ENCODE results near the gene DZANK1. TPM values are rescaled to one million over a fixed set of nuclear protein-coding genes. Genes with fewer than 3 reads are reported as not detected.

DZANK1 gene
- total RNA-seq, 5 donors from 2014 or later (not counting 1 experiment from before 2014, with no cell fraction given), result 2.3 to 4.0 (median 3.2) TPM

DNA sequence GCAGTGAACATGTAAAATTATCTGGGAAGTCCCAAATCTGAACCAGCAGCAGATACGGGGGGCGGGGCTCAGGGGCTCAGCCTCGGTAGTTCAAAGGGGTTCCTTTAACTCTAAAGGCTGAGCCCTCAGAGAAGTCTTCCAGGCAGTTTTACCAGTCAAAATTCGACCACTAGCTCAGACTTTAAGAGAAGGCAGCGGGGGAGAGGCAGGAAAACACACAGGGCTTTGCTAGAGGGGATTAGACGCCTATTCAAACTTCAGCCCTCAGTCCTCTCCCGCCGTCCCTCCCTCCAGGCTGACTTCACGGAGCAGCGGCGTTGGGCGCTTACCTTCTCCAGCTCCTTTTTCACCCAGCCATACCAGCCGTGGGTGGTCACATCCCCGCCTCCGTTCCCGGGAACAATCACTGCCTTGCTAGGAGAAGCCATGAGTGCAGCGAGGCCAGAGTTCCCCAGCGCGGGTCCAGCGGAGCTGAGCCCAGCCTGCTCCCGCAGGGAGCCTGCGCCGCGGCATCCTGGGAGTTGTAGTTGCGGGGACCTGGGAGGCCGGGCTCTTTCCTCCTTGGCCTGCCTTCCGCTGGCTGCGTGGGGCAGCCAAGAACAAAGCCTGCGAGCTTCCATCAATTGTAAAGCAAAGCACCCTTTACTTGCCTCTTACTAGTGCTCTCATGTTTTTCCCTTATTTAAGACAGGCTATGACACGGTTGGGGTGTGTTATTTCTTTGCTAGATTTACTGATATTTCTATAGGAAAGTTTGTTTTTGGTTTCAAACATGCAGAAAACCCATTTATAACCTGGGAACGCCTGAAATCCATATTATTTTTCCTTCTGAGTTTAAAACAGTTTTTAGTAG is 30.1 kb upstream of the DZANK1 start, which contains the start of gene RBBP9:
Gene RBBP9, minus strand, starts transcription at position 486 of the 853 bp plus-strand sequence. Its CDS starts 58 bp downstream, at position 428.
- peaks cover 10% of the 10 kb centered on the region in 2 experiments for H3K4me1 ChIP-seq (ENCODE audit: control insufficient read depth in 1 of 2, extremely low read depth in 1 of 2, insufficient read depth in 2 of 2, low read length in 2 of 2)
- H3K27me3 Mint-ChIP-seq, result peaks cover 0 to 3% of the 10 kb centered on the region in 2 donors
- H3K9me3 Mint-ChIP-seq, result no peaks in the 10 kb centered on the region
- peaks cover 10% of the 10 kb centered on the region for H3K36me3 Mint-ChIP-seq
- POLR2A ChIA-PET, result interaction anchor here (0.5 to 3.6 kb wide), 6 partner anchors 8 to 924 kb away, joined by 3 to 56 read pairs (median 5); partner anchors contain the start of genes SEC23B (in 2 of the 2), DZANK1 (in 1 of the 2) and POLR3F (in 1 of the 2)
- peak within 1 kb of the TSS; percentile 91 to 97 for H3K4me3 ChIP-seq (ENCODE audit: control insufficient read depth in 1 of 2, extremely low read depth in 1 of 2, low read length in 1 of 2)
- CTCF ChIA-PET, result interaction anchor here (0.7 to 3.4 kb wide), 5 partner anchors 8 to 209 kb away, joined by 4 to 41 read pairs (median 5); partner anchors contain the start of genes DZANK1 (in 1 of the 2), POLR3F (in 1 of the 2), SEC23B (in 1 of the 2) and ZNF133 (in 1 of the 2)
- H3K4me1 Mint-ChIP-seq, result peaks cover 11 to 21% (median 19%) of the 10 kb centered on the region in 3 donors
- 0% methylated on average over 24 of the region's 31 CpGs for WGBS (ENCODE audit: insufficient coverage)
- ATAC-seq (replicated peaks in 1 of 4) (peak; percentile 98 to 100 (median 99)), DNase-seq (peak; percentile 42 to 84 (median 65))
- peak within 1 kb of the TSS; percentile 11 to 91 for H3K27ac Mint-ChIP-seq
- H3K4me3 Mint-ChIP-seq, result peak within 1 kb of the TSS; percentile 93 to 97 (median 95)
- H3K27me3 ChIP-seq (replicated peaks in 1 of 2; ENCODE audit: control insufficient read depth in 2 of 2, extremely low read depth in 1 of 2, insufficient read depth in 2 of 2, low read length in 1 of 2), result no peaks in the 10 kb centered on the region
- H3K9me3 ChIP-seq, result no peaks in the 10 kb centered on the region
- H3K36me3 ChIP-seq (ENCODE audit: control insufficient read depth in 2 of 2, extremely low read depth in 1 of 2, insufficient read depth in 1 of 2, low read length in 1 of 2), result peaks cover 8 to 15% of the 10 kb centered on the region in 2 donors
- peak within 1 kb of the TSS; percentile 64 for H3K27ac ChIP-seq (ENCODE audit: low read length)

DNA sequence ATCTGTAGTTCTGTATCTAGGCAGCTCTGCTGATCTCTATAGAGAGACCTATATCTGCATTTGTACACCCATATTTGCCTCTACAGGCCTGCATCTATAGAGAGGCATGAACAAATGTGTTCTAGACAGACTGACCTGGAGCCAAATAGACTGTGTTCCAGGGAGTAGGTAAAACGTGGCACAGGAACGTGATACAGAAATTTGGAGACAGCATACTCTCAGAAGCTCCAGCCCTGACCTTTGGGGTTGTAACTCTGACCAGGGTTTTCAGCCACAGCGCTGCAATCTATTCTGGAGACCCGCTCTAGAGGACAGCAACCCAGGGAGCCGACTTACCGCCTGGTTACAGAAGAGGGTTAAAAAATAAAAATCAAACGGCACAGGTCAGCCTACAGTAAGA is 29.2 kb upstream of the DZANK1 start:
- no peak for DNase-seq
- no peak overlapping the region for H3K27ac Mint-ChIP-seq
- H3K27ac ChIP-seq (ENCODE audit: low read length), result no peak overlapping the region
- no peak overlapping the region for H3K4me3 ChIP-seq (ENCODE audit: control insufficient read depth in 1 of 2, extremely low read depth in 1 of 2, low read length in 1 of 2)
- H3K9me3 ChIP-seq, result no peaks in the 10 kb centered on the region
- H3K4me3 Mint-ChIP-seq, result peak overlapping the region; percentile 93 to 97 (median 95)
- no peaks in the 10 kb centered on the region for H3K27me3 Mint-ChIP-seq
- ATAC-seq (replicated peaks in 1 of 4), result no peak
- H3K4me1 ChIP-seq (ENCODE audit: control insufficient read depth in 1 of 2, extremely low read depth in 1 of 2, insufficient read depth in 2 of 2, low read length in 2 of 2), result peaks cover 10% of the 10 kb centered on the region in 2 experiments
- H3K4me1 Mint-ChIP-seq, result peaks cover 11 to 21% (median 19%) of the 10 kb centered on the region in 3 donors
- CTCF ChIA-PET, result interaction anchor here in 1 of 2 donors (0.7 to 3.4 kb wide), 4 partner anchors 11 to 321 kb away, joined by 5 to 41 read pairs (median 10); partner anchors contain the start of genes DZANK1, POLR3F, SEC23B and ZNF133
- POLR2A ChIA-PET, result interaction anchor here (0.5 to 3.6 kb wide), 5 partner anchors 9 to 923 kb away, joined by 4 to 56 read pairs (median 6); partner anchors contain the start of genes SEC23B (in 2 of the 2), DZANK1 (in 1 of the 2) and POLR3F (in 1 of the 2)
- peaks cover 13% of the 10 kb centered on the region for H3K36me3 Mint-ChIP-seq
- peaks cover 8 to 19% of the 10 kb centered on the region in 2 donors for H3K36me3 ChIP-seq (ENCODE audit: control insufficient read depth in 2 of 2, extremely low read depth in 1 of 2, insufficient read depth in 1 of 2, low read length in 1 of 2)
- H3K9me3 Mint-ChIP-seq, result no peaks in the 10 kb centered on the region
- 65% methylated on average over 3 of the region's 7 CpGs for WGBS (ENCODE audit: insufficient coverage)
- no peaks in the 10 kb centered on the region for H3K27me3 ChIP-seq (replicated peaks in 1 of 2; ENCODE audit: control insufficient read depth in 2 of 2, extremely low read depth in 1 of 2, insufficient read depth in 2 of 2, low read length in 1 of 2)

DNA sequence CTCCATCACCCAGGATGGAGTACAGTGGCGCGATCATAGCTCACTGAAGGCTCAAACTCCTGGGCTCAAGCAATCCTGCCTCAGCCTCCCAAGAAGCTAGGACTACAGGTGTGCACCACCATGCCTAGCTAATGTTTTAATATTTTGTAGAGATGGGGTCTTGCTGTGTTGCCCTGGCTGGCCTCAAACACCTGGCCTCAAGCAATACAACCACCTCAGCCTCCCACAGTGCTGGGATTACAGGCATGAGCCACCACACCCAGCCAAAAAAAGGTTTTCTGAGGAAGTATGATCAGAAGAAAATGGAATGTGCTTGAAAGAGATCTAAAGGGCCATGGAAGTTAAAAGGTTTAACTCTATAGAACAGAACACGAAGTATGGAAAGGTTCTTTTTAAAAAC is 21.5 kb upstream of the DZANK1 start:
- ChIA-PET POLR2A (no interaction called here), CTCF (interaction anchor here in 1 of 2 donors (0.6 to 0.7 kb wide), 2 partner anchors 20 to 893 kb away, joined by 4 to 7 read pairs; no protein-coding TSS in a partner anchor)
- H3K9me3 ChIP-seq, result no peaks in the 10 kb centered on the region
- H3K4me3 ChIP-seq (ENCODE audit: control insufficient read depth in 1 of 2, extremely low read depth in 1 of 2, low read length in 1 of 2), result no peak overlapping the region
- H3K27me3 Mint-ChIP-seq, result no peaks in the 10 kb centered on the region
- H3K27ac Mint-ChIP-seq, result no peak overlapping the region
- no peak overlapping the region for H3K4me3 Mint-ChIP-seq
- DNase-seq (no peak), ATAC-seq (replicated peaks in 1 of 4) (no peak)
- H3K36me3 Mint-ChIP-seq, result peaks cover 52% of the 10 kb centered on the region
- H3K9me3 Mint-ChIP-seq, result no peaks in the 10 kb centered on the region
- H3K27me3 ChIP-seq (replicated peaks in 1 of 2; ENCODE audit: control insufficient read depth in 2 of 2, extremely low read depth in 1 of 2, insufficient read depth in 2 of 2, low read length in 1 of 2), result no peaks in the 10 kb centered on the region
- no peak overlapping the region for H3K27ac ChIP-seq (ENCODE audit: low read length)
- 63% methylated on average over 2 of the region's 3 CpGs for whole genome bisulfite sequencing (ENCODE audit: insufficient coverage)
- H3K4me1 Mint-ChIP-seq, result peaks cover 0 to 2% (median 0%) of the 10 kb centered on the region in 3 donors
- peaks cover 2 to 56% of the 10 kb centered on the region in 2 donors for H3K36me3 ChIP-seq (ENCODE audit: control insufficient read depth in 2 of 2, extremely low read depth in 1 of 2, insufficient read depth in 1 of 2, low read length in 1 of 2)
- H3K4me1 ChIP-seq (ENCODE audit: control insufficient read depth in 1 of 2, extremely low read depth in 1 of 2, insufficient read depth in 2 of 2, low read length in 2 of 2), result no peaks in the 10 kb centered on the region

DNA sequence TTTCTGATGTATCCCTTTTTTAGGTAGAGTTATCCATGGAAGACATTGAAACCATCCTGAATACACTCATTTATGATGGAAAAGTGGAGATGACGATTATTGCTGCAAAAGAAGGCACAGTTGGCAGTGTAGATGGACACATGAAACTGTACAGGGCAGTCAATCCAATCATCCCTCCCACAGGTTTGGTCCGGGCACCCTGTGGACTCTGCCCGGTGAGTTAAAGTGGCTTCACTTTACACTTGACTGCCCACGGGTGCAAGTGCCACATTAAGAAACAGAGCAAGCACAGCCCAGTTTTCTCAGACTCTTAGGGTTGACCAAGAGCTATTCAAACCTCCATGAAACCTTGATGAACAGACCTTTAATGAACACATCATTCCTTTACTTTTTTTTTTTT is 14.8 kb upstream of the DZANK1 start:
- CTCF ChIA-PET, result interaction anchor here in 1 of 2 donors (0.6 kb wide), 1 partner anchor 12 kb away, joined by 3 read pairs; no protein-coding TSS in a partner anchor
- 94% methylated on average over 2 of the region's 4 CpGs for WGBS (ENCODE audit: insufficient coverage)

DNA sequence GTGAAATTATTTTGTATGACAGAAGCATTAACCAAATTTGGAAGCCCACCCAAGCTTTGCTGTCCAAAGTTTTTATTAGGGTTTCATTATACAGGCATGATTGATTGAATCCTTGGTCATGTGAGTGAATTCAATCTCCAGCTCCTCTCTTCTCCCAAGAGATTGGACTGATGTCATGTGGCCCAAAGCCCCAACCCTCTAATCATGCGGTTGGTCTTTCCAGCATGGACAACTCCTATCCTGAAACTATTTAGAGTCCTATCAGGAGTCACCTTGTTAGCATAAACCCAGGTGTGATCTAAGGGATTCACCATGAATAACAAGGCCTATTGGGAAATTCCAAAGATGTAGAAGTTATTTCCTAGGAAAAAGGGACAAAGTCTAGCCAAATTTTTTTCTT is 11.0 kb upstream of the DZANK1 start:
- no peak overlapping the region for H3K4me3 ChIP-seq (ENCODE audit: control insufficient read depth in 1 of 2, extremely low read depth in 1 of 2, low read length in 1 of 2)
- no peaks in the 10 kb centered on the region for H3K4me1 Mint-ChIP-seq
- no peaks in the 10 kb centered on the region for H3K27me3 Mint-ChIP-seq
- peaks cover 3 to 50% of the 10 kb centered on the region in 2 donors for H3K36me3 ChIP-seq (ENCODE audit: control insufficient read depth in 2 of 2, extremely low read depth in 1 of 2, insufficient read depth in 1 of 2, low read length in 1 of 2)
- DNase-seq (no peak), ATAC-seq (replicated peaks in 1 of 4) (no peak)
- H3K36me3 Mint-ChIP-seq, result peaks cover 47% of the 10 kb centered on the region
- no peak overlapping the region for H3K27ac ChIP-seq (ENCODE audit: low read length)
- no peaks in the 10 kb centered on the region for H3K9me3 ChIP-seq
- no peak overlapping the region for H3K4me3 Mint-ChIP-seq
- H3K27ac Mint-ChIP-seq, result no peak overlapping the region
- CTCF ChIA-PET, result no interaction called here
- H3K27me3 ChIP-seq (replicated peaks in 1 of 2; ENCODE audit: control insufficient read depth in 2 of 2, extremely low read depth in 1 of 2, insufficient read depth in 2 of 2, low read length in 1 of 2), result no peaks in the 10 kb centered on the region
- no CpG with 5 or more reads among the region's 1 CpG for WGBS (ENCODE audit: insufficient coverage)
- H3K4me1 ChIP-seq (ENCODE audit: control insufficient read depth in 1 of 2, extremely low read depth in 1 of 2, insufficient read depth in 2 of 2, low read length in 2 of 2), result no peaks in the 10 kb centered on the region
- H3K9me3 Mint-ChIP-seq, result no peaks in the 10 kb centered on the region
- POLR2A ChIA-PET, result interaction anchor here in 1 of 2 donors (0.5 to 1.0 kb wide), 2 partner anchors 30 to 94 kb away, joined by 3 read pairs; partner anchors contain the start of gene SEC23B

More for the DNA sequence above, 14.8 kb upstream of the DZANK1 start:
- ATAC-seq (replicated peaks in 1 of 4) (no peak), DNase-seq (no peak)
- Histone ChIP-seq H3K9me3 (no peaks in the 10 kb centered on the region), H3K4me3 (ENCODE audit: control insufficient read depth in 1 of 2, extremely low read depth in 1 of 2, low read length in 1 of 2) (no peak overlapping the region), H3K27me3 (replicated peaks in 1 of 2; ENCODE audit: control insufficient read depth in 2 of 2, extremely low read depth in 1 of 2, insufficient read depth in 2 of 2, low read length in 1 of 2) (no peaks in the 10 kb centered on the region), H3K36me3 (ENCODE audit: control insufficient read depth in 2 of 2, extremely low read depth in 1 of 2, insufficient read depth in 1 of 2, low read length in 1 of 2) (peaks cover 3 to 46% of the 10 kb centered on the region in 2 donors), H3K27ac (ENCODE audit: low read length) (no peak overlapping the region), H3K4me1 (ENCODE audit: control insufficient read depth in 1 of 2, extremely low read depth in 1 of 2, insufficient read depth in 2 of 2, low read length in 2 of 2) (no peaks in the 10 kb centered on the region)
- POLR2A ChIA-PET, result interaction anchor here in 1 of 2 donors (0.7 kb wide), 1 partner anchor 327 kb away, joined by 11 read pairs; no protein-coding TSS in a partner anchor
- H3K27me3 Mint-ChIP-seq, result no peaks in the 10 kb centered on the region
- peaks cover 46% of the 10 kb centered on the region for H3K36me3 Mint-ChIP-seq
- H3K9me3 Mint-ChIP-seq, result no peaks in the 10 kb centered on the region
- no peak overlapping the region for H3K4me3 Mint-ChIP-seq
- H3K4me1 Mint-ChIP-seq, result no peaks in the 10 kb centered on the region
- H3K27ac Mint-ChIP-seq, result no peak overlapping the region

DNA sequence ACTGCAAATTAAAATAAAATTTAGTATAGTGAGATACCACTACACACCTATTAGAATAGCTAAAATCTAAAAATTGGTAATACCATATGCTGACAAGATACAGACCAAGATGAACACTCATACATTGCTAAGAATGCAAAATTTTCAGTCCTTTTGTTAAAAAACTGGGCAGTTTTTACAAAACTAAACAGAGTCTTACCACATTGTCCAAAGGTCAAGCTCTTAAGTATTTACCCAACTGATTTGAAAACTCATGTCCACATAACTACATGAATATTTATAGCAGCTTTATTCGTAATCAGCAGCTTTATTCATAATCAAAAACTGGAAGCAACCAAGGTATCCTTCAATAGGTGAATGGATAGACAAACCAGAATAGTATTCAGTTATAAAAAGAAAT is 10.4 kb upstream of the DZANK1 start:
- Histone ChIP-seq H3K27ac (ENCODE audit: low read length) (no peak overlapping the region), H3K4me1 (ENCODE audit: control insufficient read depth in 1 of 2, extremely low read depth in 1 of 2, insufficient read depth in 2 of 2, low read length in 2 of 2) (no peaks in the 10 kb centered on the region), H3K27me3 (replicated peaks in 1 of 2; ENCODE audit: control insufficient read depth in 2 of 2, extremely low read depth in 1 of 2, insufficient read depth in 2 of 2, low read length in 1 of 2) (no peaks in the 10 kb centered on the region), H3K9me3 (no peaks in the 10 kb centered on the region), H3K36me3 (ENCODE audit: control insufficient read depth in 2 of 2, extremely low read depth in 1 of 2, insufficient read depth in 1 of 2, low read length in 1 of 2) (peaks cover 3 to 44% of the 10 kb centered on the region in 2 donors), H3K4me3 (ENCODE audit: control insufficient read depth in 1 of 2, extremely low read depth in 1 of 2, low read length in 1 of 2) (no peak overlapping the region)
- ATAC-seq (replicated peaks in 1 of 4), result no peak
- no peaks in the 10 kb centered on the region for H3K9me3 Mint-ChIP-seq
- H3K4me1 Mint-ChIP-seq, result no peaks in the 10 kb centered on the region
- WGBS (ENCODE audit: insufficient coverage), result no CpG with 5 or more reads among the region's 1 CpG
- POLR2A ChIA-PET, result interaction anchor here (0.6 kb wide), 2 partner anchors 30 to 36 kb away, joined by 4 to 5 read pairs; no protein-coding TSS in a partner anchor
- no peaks in the 10 kb centered on the region for H3K27me3 Mint-ChIP-seq
- no peak overlapping the region for H3K4me3 Mint-ChIP-seq
- DNase-seq, result no peak
- H3K27ac Mint-ChIP-seq, result no peak overlapping the region
- CTCF ChIA-PET, result no interaction called here
- peaks cover 41% of the 10 kb centered on the region for H3K36me3 Mint-ChIP-seq

Data from T-cell (primary cell).